ENCODE results near the gene RNASE9. TPM values are rescaled to one million over a fixed set of nuclear protein-coding genes. Genes with fewer than 3 reads are reported as not detected.
"Not testable (repeated sequence)": the region's sequence is repeated elsewhere in the genome, so short reads cannot be mapped to it uniquely, and the experiment has no call there.

RNASE9 gene
- total and polyA plus RNA-seq, 7 donors: not detected

DNA sequence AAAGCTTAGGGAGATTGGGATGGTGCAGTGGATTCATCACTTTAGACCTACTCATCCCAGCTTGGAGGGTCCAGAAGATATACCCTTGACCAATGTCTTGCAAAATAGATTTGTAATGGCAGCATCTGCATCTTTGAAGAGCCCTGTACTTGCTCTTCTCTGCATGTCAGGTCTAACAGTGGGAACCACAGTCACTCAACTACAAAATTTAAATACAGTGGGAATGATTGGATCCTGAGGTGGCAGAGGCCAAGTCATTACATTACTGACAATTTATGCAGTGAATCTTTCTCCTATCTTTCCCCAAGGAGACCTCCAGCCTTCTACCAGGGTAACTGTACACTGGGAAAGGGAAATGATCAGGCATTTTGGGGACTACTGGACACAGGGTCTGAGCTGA is 8.2 kb upstream of the RNASE9 start:
- intact Hi-C loops (cut with DNase I): no loop called here
- H3K4me3 ChIP-seq: no peak overlapping the region
- no peak overlapping the region for H3K27ac ChIP-seq
- no peaks in the 10 kb centered on the region for H3K36me3 ChIP-seq
- DNase-seq: no peak
- no peaks in the 10 kb centered on the region for H3K27me3 ChIP-seq
- no peaks in the 10 kb centered on the region for H3K4me1 ChIP-seq
- peaks cover 3 to 7% (median 4%) of the 10 kb centered on the region in 4 donors for H3K9me3 ChIP-seq
- TF ChIP-seq POLR2AphosphoS5 (IDR thresholded peaks at IDR 0.05) (no peak), POLR2A (IDR thresholded peaks at IDR 0.05) (no peak), EP300 (IDR thresholded peaks at IDR 0.05) (no peak)
- TF ChIP-seq, protein P1, sequence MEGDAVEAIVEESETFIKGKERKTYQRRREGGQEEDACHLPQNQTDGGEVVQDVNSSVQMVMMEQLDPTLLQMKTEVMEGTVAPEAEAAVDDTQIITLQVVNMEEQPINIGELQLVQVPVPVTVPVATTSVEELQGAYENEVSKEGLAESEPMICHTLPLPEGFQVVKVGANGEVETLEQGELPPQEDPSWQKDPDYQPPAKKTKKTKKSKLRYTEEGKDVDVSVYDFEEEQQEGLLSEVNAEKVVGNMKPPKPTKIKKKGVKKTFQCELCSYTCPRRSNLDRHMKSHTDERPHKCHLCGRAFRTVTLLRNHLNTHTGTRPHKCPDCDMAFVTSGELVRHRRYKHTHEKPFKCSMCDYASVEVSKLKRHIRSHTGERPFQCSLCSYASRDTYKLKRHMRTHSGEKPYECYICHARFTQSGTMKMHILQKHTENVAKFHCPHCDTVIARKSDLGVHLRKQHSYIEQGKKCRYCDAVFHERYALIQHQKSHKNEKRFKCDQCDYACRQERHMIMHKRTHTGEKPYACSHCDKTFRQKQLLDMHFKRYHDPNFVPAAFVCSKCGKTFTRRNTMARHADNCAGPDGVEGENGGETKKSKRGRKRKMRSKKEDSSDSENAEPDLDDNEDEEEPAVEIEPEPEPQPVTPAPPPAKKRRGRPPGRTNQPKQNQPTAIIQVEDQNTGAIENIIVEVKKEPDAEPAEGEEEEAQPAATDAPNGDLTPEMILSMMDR (IDR thresholded peaks at IDR 0.05): no peak

DNA sequence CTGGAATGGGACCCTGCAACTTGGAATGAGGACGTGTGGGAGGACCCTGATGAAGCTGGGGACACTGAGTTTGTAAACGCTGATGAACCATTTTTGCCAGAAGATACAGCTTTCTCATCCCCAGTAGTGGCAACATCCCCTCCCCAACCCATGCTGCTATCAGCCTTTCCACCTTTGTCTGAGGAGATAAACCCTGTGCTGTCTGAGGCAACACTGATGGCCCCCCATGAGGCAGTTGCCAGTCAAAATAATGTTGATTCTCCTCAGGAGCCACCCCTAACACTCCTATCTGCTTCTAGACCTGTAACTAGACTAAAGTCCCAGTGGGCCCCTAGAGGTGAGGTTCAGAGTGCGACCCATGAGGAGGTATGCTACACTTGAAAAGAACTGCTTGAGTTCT is 7.5 kb upstream of the RNASE9 start:
- Histone ChIP-seq H3K36me3 (no peaks in the 10 kb centered on the region), H3K27ac (no peak overlapping the region), H3K27me3 (no peaks in the 10 kb centered on the region), H3K4me1 (no peaks in the 10 kb centered on the region), H3K9me3 (peaks cover 3 to 7% (median 4%) of the 10 kb centered on the region in 4 donors), H3K4me3 (no peak overlapping the region)
- intact Hi-C loops (cut with DNase I): no loop called here
- TF ChIP-seq, protein P1 (IDR thresholded peaks at IDR 0.05): no peak
- TF ChIP-seq POLR2AphosphoS5 (IDR thresholded peaks at IDR 0.05) (no peak), POLR2A (IDR thresholded peaks at IDR 0.05) (no peak), EP300 (IDR thresholded peaks at IDR 0.05) (no peak)
- DNase-seq: no peak
- 81 to 88% methylated on average over 3 of the region's 3 CpGs for WGBS, 2 donors

DNA sequence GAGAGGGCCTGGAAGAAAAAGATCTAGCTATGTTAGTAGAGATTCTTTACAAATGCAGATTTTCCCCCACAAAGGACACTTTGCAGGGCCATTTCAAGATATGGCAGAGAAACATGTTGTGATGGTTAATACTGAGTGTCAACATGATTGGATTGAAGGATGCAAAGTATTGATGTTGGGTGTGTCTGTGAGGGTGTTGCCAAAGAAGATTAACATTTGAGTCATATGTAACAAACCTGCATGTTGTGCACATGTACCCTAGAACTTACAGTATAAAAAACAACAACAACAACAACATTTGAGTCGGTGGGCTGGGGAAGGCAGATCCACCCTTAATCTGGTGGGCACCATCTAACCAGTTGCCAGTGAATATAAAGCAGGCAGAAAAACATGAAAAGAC is 6.4 kb upstream of the RNASE9 start:
- intact Hi-C loops (cut with DNase I): not testable (repeated sequence)

DNA sequence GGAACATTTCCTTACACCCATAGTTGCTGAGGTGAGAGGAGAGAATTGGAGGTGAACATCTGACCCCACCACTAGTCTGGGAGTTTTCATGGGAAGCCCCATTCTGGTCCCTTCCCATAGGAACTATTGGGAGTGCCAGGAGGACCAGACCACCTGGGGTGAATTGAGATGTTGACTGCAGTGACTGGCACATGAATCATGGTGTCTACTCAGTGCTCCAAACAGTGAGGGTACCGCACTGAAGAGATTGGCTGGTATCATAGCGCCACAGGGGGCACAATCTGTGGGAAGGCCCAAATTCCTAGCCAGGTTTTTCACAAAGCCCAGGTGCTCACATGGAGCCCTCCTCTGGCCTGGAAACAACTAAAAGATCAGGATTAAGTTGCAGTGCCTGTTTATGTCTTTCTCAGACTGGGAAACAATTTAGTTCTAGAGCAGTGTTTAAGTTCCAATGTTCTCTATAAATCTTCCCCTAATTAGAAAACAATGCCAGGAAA is 3.7 kb upstream of the RNASE9 start:
- 93 to 94% methylated on average over 2 of the region's 2 CpGs for WGBS, 2 donors
- H3K27me3 ChIP-seq: no peaks in the 10 kb centered on the region
- DNase-seq: no peak
- no peaks in the 10 kb centered on the region for H3K36me3 ChIP-seq
- H3K4me3 ChIP-seq: no peak overlapping the region
- H3K4me1 ChIP-seq: no peaks in the 10 kb centered on the region
- H3K9me3 ChIP-seq: peaks cover 2 to 7% (median 4%) of the 10 kb centered on the region in 4 donors
- no peak for TF ChIP-seq EP300 (IDR thresholded peaks at IDR 0.05)
- no peak for TF ChIP-seq POLR2AphosphoS5 (IDR thresholded peaks at IDR 0.05)
- TF ChIP-seq, protein P1 (IDR thresholded peaks at IDR 0.05): no peak
- TF ChIP-seq POLR2A (IDR thresholded peaks at IDR 0.05): no peak
- no peak overlapping the region for H3K27ac ChIP-seq
- intact Hi-C loops (cut with DNase I): no loop called here

More for the DNA sequence above, 6.4 kb upstream of the RNASE9 start:
- H3K4me3 ChIP-seq, H3K27ac ChIP-seq, H3K4me1 ChIP-seq, H3K27me3 ChIP-seq, DNase-seq, H3K9me3 ChIP-seq, H3K36me3 ChIP-seq: not testable (repeated sequence)
- WGBS, 2 donors: 78 to 90% methylated on average over 1 of the region's 1 CpG

DNA sequence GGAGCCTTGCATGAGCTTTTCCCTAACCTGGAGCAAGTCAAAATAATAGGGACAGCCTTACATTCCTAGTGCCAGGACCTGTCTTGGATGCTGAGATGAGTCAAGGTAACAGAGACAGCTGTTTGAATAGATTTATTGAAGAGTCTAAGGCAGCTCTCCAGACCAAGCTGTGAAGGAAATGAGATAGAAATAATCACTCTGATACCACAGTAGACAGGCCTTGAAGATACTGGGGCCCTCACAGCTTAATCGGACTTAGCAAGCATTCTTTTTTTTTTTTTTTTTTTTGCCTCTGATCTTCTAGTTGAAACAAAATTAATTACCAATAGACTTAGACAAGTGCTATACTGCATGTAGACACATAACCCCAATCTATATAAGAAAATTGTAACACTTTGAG is 3.1 kb upstream of the RNASE9 start:
- 81 to 85% methylated on average over 1 of the region's 1 CpG for WGBS, 2 donors
- Histone ChIP-seq H3K27me3 (no peaks in the 10 kb centered on the region), H3K9me3 (peaks cover 0 to 5% (median 3%) of the 10 kb centered on the region in 4 donors), H3K36me3 (no peaks in the 10 kb centered on the region), H3K4me3 (no peak overlapping the region), H3K27ac (no peak overlapping the region), H3K4me1 (no peaks in the 10 kb centered on the region)
- no peak for DNase-seq
- TF ChIP-seq POLR2A (IDR thresholded peaks at IDR 0.05) (no peak), POLR2AphosphoS5 (IDR thresholded peaks at IDR 0.05) (no peak), EP300 (IDR thresholded peaks at IDR 0.05) (no peak)
- TF ChIP-seq, protein P1 (IDR thresholded peaks at IDR 0.05): no peak
- intact Hi-C loops (cut with DNase I): no loop called here
